ENCODE data around the gene BTBD8.

The BTBD8 gene

GRCh38 chr1:92203105-92203504 is 123.0 kb downstream of the BTBD8 start:
- no peak overlapping the region for H3K27ac Mint-ChIP-seq
- H3K4me1 Mint-ChIP-seq = peaks cover 8% of the 10 kb centered on the region
- DNase-seq (ENCODE audit: low spot score in 2 of 2) (no peak), ATAC-seq (no peak)
- H3K4me3 Mint-ChIP-seq = no peak overlapping the region
- peaks cover 2% of the 10 kb centered on the region for H3K9me3 Mint-ChIP-seq
- no peaks in the 10 kb centered on the region for H3K36me3 Mint-ChIP-seq

- H3K27ac Mint-ChIP-seq = no peak overlapping the region
- H3K4me3 Mint-ChIP-seq = no peak overlapping the region
- H3K4me1 Mint-ChIP-seq = no peaks in the 10 kb centered on the region
- H3K36me3 Mint-ChIP-seq = no peaks in the 10 kb centered on the region
- DNase-seq (ENCODE audit: low spot score in 2 of 2) (no peak), ATAC-seq (no peak)
- H3K9me3 Mint-ChIP-seq = peaks cover 2% of the 10 kb centered on the region
Observed at GRCh38 chr1:92210701-92211100, 130.6 kb downstream of the BTBD8 start.

- no peak overlapping the region for H3K27ac Mint-ChIP-seq
- ATAC-seq (no peak), DNase-seq (ENCODE audit: low spot score in 2 of 2) (no peak)
- H3K4me1 Mint-ChIP-seq = no peaks in the 10 kb centered on the region
- no peaks in the 10 kb centered on the region for H3K36me3 Mint-ChIP-seq
- H3K4me3 Mint-ChIP-seq = no peak overlapping the region
- peaks cover 2% of the 10 kb centered on the region for H3K9me3 Mint-ChIP-seq
Observed at GRCh38 chr1:92211166-92211565, 131.0 kb downstream of the BTBD8 start.

- no peak for ATAC-seq
- no peak for DNase-seq (ENCODE audit: low spot score in 2 of 2)
- no peaks in the 10 kb centered on the region for H3K4me1 Mint-ChIP-seq
- H3K36me3 Mint-ChIP-seq = no peaks in the 10 kb centered on the region
- H3K27ac Mint-ChIP-seq = no peak within 1 kb of the TSS
- no peak within 1 kb of the TSS for H3K4me3 Mint-ChIP-seq
- no peaks in the 10 kb centered on the region for H3K9me3 Mint-ChIP-seq
Observed at GRCh38 chr1:92217721-92218120, 137.6 kb downstream of the BTBD8 start, which contains the start of gene C1orf146. TSS of gene C1orf146 (plus strand) at chr1:92217915. CDS start at chr1:92231421, 13,506 bp downstream.

GRCh38 chr1:92218559-92218958 is 138.4 kb downstream of the BTBD8 start:
- no peaks in the 10 kb centered on the region for H3K9me3 Mint-ChIP-seq

GRCh38 chr1:92219028-92219427 is 138.9 kb downstream of the BTBD8 start:
- no peak overlapping the region for H3K27ac Mint-ChIP-seq
- ATAC-seq (no peak), DNase-seq (ENCODE audit: low spot score in 2 of 2) (no peak)
- no peaks in the 10 kb centered on the region for H3K36me3 Mint-ChIP-seq
- no peaks in the 10 kb centered on the region for H3K4me1 Mint-ChIP-seq
- no peak overlapping the region for H3K4me3 Mint-ChIP-seq
- H3K9me3 Mint-ChIP-seq = no peaks in the 10 kb centered on the region

More at GRCh38 chr1:92218559-92218958, 138.4 kb downstream of the BTBD8 start:
- no peak for DNase-seq (ENCODE audit: low spot score in 2 of 2)
- Mint-ChIP-seq H3K27ac (no peak overlapping the region), H3K4me3 (no peak overlapping the region), H3K4me1 (no peaks in the 10 kb centered on the region), H3K36me3 (no peaks in the 10 kb centered on the region)
- ATAC-seq = no peak

- Mint-ChIP-seq H3K36me3 (no peaks in the 10 kb centered on the region), H3K4me1 (no peaks in the 10 kb centered on the region), H3K27ac (no peak overlapping the region), H3K4me3 (no peak overlapping the region), H3K9me3 (no peaks in the 10 kb centered on the region)
- ATAC-seq (no peak), DNase-seq (ENCODE audit: low spot score in 2 of 2) (no peak)
Observed at GRCh38 chr1:92228401-92228800, 148.3 kb downstream of the BTBD8 start.

GRCh38 chr1:92230736-92231135 is 150.6 kb downstream of the BTBD8 start:
- DNase-seq (ENCODE audit: low spot score in 2 of 2) (no peak), ATAC-seq (no peak)
- Mint-ChIP-seq H3K4me3 (no peak overlapping the region), H3K4me1 (no peaks in the 10 kb centered on the region), H3K36me3 (no peaks in the 10 kb centered on the region), H3K9me3 (no peaks in the 10 kb centered on the region), H3K27ac (no peak overlapping the region)
